GM21717 (cell line): ENCODE measurements around the gene KCNK1.

Source experiments
- ATAC-seq: cut with Tn5 transposase; IDR thresholded peaks from one replicate; pipeline ENCODE4 v1.9.1; 2021; ENCODE audit warnings: mild to moderate bottlenecking, moderate library complexity; ENCODE audit not compliant: unreplicated experiment

KCNK1 gene

DNA sequence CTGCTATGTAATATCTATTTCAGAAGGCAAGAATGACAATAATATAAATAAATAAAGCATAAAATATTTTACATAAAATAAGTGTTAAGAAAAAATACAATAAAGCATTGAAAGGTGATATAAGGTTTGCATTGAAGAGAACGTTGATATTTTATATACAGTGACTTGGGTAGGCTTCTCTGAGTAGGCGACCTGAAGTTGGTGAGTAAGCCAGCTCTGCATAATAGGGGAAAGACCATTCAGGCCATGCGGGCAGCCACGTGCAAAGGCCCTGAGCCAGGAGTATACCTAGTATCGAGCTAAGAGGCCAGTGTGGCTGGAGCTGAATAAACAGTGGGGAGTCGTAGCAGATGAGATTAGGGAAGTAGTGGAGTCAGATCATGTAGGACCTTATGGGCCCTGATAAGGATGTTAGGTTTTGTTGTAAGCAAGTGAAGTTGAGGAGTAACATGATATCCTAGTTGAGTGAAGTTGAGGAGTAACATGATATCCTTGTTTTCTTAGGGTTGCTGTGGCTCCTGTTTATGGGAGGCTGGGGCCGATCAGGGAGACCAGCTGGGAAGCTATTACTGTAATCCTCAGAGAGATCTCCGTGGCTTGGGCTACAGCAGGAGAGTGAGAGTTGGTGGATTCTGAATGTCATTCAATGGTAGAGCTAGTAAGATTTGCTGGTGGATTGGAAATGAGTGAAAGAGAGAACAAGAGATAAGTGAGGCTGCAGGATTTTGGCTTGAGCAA, 22.0 kb downstream of the KCNK1 start:
- no peak for ATAC-seq

DNA sequence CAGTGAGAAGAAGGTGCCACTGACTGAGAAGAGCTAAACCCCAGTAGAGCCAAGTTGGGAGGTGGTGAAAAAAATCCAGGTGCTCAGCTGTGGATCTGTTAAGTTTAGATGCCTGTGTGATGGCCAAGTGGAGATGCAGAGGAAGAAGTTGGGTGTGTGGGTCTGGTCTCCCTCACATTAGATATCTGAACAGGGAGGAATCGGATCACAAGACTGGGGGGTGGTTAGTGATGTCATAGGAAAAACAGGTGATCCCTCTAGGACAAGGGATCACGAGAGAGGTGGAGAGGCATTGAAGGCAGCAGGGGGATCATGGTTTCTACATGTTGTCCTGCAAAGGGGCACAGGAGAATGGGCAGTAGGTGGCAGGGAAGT, 22.6 kb downstream of the KCNK1 start:
- ATAC-seq = no peak

DNA sequence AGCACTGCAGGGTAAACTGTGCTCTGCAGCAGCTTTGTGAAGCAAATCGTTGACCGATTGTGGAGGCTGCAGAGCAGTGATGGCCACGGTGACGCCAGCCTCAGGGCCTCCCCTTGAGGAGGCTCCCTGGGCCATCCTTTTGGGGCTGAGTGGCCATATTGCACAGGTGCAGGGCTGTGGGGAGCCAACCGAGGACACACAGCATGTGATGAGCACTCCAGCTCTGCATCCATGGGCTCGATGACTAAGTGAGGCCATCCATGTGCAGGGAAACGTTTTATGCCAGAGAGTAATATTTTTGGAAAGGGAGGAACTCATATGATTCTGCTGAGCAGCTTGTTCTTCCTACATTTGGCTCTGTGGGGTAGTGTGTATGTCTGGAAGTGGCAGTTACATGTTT, 24.6 kb downstream of the KCNK1 start:
- no peak for ATAC-seq

DNA sequence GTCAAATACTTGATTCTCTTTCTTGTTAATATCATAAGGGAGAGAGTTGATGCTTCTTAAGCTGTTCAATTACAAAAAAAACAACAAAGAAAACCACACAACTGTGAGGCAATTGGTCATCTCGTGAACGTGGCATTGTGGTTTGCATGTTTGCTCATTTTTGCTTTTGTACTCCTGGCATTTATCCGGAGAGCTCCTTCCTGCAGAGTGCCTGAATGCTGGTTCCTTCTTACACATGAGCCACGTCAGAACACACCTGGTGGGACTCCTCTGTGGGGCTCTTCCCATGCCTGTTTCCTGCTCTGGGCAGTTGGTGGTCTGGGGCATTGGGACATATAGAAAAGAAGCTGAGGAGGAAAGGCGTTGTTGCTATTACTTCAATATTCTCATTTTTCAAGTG, 25.7 kb downstream of the KCNK1 start:
- ATAC-seq = no peak

DNA sequence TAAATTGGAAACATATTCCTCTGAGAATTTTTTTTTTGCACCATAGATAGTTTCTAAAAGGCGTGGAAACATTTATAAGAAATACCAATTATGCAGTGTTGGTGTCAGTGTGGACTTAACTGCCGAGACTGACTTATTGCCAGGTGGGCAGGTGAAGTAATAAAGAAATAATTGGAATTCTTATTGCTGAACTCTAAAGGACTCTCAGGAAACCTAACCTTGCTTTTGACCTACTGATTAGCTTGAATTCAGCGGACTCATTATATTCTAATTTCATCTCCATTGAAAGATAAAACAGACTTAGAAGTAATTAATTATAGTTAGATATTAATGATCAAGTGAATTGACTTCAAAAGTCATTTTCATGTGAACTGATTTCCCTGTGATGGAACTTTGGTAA, 26.3 kb downstream of the KCNK1 start:
- no peak for ATAC-seq

DNA sequence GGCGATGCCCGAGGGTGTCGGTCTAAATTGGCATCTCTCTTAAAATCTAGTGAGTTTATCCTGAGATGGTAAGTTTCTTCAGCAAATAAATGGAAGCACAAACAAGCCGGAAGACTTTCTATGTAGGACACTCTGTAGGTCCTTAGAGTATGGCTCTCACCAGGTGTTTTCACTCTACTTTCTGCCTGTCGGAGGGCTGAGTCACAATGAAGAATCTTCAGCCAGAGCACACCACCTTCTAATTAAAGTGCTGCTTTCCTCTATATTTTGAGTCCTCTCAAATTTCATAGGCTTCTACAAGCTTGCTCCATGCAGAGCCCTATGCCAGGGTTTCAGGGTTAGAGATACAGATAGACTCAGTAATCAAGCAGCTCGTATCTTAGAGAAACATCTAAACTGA, 27.1 kb downstream of the KCNK1 start:
- no peak for ATAC-seq

DNA sequence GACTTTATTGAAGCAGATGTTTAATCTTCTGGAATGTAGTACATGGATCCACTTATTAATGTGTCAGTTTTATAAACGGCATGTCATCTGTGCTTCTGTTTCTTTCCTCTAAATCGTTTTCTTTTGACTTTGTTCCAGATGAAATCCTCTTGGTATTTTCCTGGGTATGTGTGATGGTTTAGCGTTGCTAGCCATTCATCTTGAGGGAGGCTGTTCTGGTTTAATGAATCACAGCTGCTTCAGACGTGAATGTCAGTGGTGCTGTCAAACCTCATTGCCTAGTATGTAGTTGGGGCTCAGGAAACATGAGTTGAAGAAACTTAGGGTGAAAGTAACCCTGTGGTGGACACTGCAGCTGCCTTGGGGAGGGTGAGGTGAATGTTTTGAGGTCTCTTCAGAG, 33.2 kb downstream of the KCNK1 start:
- ATAC-seq = no peak

DNA sequence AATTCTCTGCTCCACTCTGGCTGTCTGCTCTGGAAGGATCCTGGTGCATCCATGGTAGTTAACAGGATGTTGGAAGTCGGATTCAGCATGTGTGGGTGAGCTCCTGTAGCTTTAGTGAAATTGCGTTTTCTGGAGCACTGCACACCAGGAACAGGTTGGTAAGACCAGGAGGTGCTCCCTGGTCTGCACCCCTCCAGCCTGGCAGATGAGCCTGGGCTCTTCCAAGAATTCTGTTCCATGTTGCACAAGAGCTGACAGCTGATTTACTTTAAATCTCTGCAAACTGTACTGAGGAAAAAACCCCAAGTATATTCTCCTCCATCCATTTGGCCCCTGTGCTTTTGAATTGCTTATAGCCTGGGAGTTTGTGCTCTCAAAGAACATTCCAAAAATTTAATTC, 33.7 kb downstream of the KCNK1 start:
- ATAC-seq = no peak

DNA sequence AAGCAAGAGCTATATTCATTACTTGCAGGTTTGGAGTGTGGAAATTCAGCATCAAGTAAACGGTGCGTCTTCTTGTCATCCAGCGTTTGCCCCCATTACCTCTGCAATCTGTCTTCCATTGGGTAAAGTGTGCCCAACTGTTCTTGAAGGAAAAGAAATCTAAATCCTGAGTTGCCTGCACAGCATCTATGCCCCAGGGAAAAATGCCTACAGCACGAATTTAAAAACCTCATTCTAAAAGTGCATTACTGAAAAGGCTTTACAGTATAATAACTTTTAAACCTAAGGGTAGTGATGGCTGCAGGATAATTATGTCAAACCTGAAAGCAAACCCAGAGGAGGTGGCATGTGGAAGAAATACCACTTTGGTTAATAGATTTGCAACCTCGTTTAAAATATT, 37.2 kb downstream of the KCNK1 start:
- no peak for ATAC-seq

DNA sequence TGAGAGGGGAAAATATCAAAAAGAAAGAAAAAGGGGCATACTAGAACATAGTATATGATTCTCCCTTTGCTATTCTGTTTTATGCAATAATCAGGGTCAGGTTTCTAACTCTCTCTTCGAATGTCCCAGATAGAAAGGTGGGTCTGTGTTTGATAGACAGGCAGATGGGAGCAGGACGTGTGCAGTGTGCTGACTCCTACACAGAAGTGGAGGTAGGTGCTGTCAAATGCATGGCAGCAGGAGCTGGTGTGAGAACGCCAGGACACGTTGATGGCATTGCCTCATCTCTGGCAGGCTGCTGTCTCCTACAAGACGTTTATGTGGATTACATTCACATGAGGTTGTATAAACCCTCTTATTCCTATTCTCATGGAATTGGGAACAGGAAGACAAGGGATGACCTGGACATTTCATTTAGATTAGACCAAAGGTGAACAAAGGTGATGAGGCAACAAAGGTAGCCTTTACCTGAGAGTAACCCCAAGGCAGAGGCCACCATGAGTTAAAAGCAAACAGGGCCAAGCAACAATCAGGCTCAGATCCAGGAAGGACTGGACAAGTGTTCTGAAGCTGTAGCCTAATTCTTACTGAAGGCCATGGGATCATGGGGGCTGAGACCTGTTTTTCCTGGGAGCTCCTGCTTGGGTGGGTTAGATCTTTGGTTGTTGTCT, 37.8 kb downstream of the KCNK1 start:
- no peak for ATAC-seq

DNA sequence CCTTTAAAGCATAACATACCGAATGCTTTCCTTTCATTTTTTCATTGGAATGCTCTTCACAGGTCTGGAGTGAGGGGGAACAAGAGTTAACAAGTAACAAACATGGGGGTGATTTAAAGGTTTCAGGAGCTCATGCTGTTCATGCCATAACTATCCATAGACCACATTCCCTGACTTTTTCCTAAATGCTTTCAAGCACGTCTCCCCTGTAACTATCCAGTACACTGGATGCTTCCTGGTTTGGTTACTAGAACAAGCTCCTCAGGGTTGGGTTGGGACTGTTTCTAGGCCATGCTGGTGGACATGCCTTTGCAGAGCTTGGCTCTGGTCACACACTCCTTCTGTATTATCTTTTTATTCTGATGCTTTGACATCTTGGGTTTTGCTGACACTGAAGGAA, 38.6 kb downstream of the KCNK1 start:
- no peak for ATAC-seq

DNA sequence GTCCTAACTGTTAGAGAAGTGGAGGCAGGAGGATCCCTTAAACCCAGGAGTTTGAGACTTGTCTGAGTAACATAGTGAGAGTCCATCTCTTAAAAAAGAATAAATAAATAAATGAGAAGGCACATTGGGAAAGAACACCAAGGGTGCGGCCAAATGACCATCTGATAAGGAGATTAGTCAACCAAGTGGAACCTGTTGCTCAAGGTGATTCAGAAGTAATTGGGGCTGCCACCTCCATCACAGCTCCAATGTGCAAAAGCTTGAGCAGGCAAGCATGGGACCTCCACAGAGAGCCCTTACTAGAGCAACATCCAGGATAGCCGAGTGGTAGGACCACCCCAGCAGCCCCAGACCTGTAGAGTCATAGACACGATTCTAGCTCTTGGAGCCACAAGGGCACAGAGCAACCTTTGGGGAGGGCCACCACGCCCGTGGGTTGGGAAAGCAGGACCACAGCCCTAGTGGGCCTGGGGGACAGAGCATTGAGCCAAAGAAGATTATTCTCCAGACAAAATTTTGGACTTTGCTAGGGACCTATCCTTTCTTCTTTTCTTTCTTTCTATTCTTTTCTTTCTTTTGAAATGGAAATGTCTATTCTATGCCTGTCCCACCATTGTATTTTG, 40.9 kb downstream of the KCNK1 start:
- no peak for ATAC-seq

DNA sequence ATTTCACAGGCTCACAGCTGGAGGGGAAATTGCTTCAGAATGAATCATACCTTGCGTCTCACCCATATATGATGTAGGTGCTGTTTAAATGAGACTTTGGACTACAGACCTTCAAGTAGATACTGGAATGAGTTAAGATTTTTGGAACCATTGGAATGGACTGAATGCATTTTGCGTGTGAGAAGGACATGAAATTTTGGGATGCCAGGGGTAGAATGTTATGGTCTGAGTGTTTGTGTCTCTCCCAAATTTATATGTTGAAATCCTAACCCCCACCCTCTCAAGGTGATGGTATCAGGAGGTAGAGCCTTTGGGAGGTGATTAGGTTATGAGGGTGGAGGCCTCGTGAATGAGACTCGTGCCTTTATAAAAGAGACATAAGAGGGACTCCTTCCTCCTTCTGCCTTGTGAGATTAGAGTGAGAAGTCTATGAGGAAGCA, 41.4 kb downstream of the KCNK1 start:
- no peak for ATAC-seq

DNA sequence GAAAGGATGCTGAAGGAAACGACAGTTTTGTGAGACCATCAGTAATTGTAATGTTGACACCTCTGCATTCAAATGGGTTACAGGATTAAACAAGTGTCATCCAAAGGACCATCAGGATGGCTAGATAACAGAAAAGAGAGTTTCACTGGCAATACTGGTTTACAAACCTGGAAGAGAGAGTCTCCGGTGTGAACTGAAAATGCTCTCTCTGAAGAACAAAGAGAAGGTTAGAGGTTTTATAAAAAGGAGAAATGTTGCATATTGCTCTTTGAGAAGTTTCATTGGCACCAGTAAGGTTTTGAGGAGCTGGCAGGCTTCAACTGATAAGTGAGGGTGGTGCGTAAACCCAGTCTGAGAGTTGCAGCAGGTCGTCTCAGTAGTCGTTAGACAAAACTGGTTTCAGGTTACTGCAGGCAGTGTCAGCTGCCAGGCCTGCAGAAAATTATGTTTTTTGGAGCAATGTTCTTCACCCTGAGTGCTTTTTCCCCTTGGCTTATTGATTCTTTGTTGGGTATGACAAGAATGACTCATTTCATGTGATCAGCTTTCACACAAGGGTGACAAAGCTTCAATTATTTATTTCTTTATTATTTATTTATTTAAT, 42.2 kb downstream of the KCNK1 start:
- no peak for ATAC-seq

DNA sequence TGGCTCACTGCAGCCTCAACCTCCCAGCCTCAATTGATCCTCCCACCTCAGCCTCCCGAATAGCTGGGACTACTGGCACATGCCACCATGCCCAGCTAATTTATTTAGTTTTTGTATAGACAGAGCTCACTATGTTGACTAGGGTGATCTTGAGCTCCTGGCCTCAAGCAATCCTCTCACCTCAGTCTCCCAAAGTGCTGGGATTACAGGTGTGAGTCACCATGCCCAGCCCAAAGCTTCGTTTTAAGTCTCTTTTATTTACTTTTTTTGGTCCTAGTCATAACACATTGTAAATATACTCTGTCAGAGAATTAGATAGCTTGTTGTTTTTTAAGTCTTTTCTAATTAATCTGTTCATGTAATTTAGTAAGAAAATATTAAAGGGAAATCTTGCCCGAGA, 42.8 kb downstream of the KCNK1 start:
- no peak for ATAC-seq

DNA sequence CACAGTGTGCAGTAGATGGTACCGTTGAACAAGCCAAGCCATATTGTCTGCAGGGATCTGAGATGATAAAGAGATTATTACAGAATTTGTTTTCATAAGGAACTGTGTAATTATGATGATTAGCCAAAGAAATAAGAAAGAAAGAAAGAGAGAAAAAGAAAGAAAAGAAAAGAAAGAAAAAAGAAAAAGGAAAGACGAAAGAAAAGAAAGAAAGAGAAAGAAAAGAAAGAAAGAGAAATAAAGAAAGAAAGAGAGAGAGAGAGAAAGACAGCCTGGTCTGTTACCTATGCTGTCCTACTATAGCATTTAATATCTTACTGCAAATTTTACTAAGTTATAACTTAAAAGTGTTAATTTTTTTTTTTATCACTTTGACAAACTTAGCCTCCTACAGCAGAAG, 43.6 kb downstream of the KCNK1 start:
- ATAC-seq = no peak

DNA sequence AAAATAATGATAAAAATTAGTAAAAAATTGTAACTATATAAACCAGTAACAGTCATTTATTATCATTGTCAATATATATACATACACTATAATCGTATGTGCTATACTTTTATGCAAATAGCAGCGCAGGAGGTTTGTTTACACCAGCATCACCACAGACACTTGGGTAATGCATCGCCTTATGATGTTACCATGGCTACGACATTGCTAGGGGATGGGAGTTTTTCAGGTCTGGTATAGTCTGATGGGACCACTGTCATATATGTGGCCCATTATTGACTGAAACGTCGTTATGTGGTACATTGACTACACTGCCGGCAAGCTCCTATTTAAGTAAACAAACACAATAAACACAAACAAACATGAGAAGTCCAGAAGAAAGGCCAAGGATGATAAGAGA, 45.6 kb downstream of the KCNK1 start:
- ATAC-seq = no peak

DNA sequence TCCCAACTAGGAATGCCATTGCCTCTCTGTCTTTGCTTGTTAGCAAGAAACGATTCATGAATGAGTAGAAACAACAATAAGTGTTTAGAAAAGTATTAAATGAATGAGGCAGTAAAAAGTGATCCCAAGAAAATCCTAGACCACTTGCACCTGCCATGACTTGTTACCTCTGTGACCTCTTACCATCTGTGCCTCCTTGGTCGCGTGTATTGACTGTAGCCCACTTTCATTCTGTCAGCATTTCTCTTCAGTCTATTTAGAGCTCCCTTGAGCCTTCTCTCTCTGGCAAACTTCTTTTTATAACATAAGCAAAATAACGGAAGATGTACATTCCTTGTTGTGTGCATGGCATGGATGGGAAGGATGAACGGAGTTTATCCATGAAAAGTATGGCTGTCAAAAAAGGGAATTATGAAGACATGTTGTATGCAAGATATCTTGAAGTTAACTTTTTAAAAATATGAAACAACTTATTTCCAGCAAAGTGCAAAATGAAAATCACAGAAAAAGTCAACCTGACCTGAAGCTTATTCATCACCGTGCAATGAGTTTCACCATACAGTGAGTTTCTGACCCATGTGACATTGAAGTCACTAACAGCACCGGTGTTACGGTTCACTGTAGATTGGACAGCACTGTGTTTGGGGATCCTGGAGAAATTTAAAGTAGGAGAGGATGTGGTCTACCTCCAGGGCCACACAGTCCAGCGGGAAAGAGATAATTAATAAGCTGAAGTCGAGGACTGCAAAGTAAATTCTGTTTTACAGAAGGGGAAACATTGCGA, 47.7 kb downstream of the KCNK1 start:
- ATAC-seq = no peak

DNA sequence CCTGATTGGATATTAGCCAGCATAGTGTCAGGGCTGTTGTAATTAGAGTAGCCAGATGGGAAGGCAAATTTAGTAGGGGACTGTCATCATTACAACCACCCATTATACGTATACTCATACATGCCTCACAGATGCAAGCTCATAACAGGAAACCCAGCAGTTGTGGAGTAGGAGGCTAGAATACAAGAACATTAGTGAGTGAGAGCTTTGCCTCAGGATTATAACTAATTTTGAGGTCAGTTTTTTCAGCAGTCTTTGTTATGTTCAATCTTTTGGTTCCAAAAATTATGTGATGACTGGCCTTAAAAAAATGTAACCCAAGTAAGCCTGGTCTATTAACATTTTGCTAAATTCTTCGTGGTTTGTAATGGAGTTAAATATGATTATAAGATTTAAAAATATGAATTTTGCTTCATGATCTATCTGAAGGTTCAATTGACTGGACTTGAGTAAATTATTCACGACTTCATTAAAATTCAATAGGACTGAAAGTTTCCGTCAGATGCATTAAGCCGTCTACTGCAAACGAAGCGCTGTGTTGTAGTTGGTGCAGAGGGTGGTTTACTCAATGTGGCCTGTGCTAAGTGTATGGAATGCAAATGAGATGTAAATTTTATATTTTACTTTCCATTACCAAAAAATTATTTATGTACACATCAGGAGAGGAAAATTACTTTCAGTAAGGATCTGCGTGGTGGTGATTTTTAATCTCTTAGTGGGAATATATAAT, 48.8 kb downstream of the KCNK1 start:
- ATAC-seq = no peak

DNA sequence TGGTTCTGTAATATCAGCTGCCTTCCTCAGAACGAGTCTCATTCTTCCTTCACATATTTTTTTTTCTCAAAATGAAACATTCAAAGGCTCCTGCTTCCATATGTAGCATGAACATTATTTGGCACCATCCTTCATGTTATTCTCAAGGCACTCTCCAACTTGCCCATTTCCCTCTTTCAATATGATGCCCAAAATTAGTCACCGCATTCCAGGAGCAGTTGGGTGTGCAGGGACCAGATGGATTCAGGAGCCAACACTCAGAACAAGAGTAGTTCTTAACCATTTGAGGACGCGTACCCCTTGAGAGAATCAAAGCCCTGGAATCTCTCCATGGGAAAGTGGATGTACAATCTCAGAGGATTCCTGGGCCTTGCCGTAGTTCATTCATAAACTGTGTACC, 50.3 kb downstream of the KCNK1 start:
- ATAC-seq = no peak
